Measurements from ENCODE around the gene INF2. TPM values are rescaled to one million over a fixed set of nuclear protein-coding genes. Genes with fewer than 3 reads are reported as not detected.
A peak's percentile ranks its signal among the peaks of the same experiment; 100 is the strongest.

Gene INF2
- total RNA-seq, 4 donors from 2014 or later: 187 to 510 (median 205) TPM

DNA sequence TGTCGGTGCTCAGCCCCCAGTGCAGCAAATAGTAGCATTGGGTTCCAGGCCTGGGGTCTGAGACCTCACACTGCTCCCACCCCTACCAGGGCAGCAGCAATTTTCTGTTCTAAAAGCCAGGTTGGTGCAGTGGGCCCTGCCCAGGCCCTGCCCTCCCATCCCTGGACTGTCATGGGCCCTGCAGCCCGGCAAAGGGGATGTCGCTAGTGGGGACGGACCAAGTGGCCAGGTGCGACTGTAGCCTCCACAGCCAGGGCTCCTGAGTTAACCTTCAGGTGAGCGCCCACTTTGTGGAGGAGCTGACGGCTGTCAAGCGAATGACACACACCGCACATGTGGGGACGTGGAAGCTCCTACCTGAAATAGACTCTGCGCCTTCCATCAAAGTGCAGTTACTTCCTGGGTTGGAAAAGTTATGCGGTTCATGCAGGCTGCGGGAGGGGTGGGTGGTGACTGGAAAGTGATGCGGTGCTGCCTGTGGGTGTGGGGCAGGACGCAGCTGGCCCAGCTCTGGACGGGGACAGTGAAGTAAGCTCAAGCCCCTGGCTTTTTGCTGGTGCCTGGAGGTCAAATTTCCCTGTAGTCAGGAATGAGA is 1.5 kb downstream of the INF2 start:
- Histone ChIP-seq H3K36me3 (no peaks in the 10 kb centered on the region), H3K9me3 (no peaks in the 10 kb centered on the region), H3K4me3 (peak overlapping the region; percentile 85 to 92 (median 89)), H3K4me1 (peaks cover 38 to 84% (median 74%) of the 10 kb centered on the region in 4 donors), H3K27me3 (no peaks in the 10 kb centered on the region), H3K27ac (peak overlapping the region; percentile 94 to 95 (median 94))
- TF ChIP-seq EP300 (IDR thresholded peaks at IDR 0.05; ENCODE audit: low read depth): no peak
- in situ Hi-C loops (cut with MboI; ENCODE audit: low pct_ligation_motif_present in 1 of 4, low pct_unique_long_range_greater_than_20kb in 1 of 4, low sequenced_read_pairs in 3 of 4) (no loop called here), intact Hi-C loops (cut with DNase I; ENCODE audit: low total_unique reads) (no loop called here)
- 70 to 100% methylated on average over 1 to 16 of the region's 16 CpGs for WGBS, 2 donors (ENCODE audit: low coverage in 1 of 2)
- DNase-seq: no peak

DNA sequence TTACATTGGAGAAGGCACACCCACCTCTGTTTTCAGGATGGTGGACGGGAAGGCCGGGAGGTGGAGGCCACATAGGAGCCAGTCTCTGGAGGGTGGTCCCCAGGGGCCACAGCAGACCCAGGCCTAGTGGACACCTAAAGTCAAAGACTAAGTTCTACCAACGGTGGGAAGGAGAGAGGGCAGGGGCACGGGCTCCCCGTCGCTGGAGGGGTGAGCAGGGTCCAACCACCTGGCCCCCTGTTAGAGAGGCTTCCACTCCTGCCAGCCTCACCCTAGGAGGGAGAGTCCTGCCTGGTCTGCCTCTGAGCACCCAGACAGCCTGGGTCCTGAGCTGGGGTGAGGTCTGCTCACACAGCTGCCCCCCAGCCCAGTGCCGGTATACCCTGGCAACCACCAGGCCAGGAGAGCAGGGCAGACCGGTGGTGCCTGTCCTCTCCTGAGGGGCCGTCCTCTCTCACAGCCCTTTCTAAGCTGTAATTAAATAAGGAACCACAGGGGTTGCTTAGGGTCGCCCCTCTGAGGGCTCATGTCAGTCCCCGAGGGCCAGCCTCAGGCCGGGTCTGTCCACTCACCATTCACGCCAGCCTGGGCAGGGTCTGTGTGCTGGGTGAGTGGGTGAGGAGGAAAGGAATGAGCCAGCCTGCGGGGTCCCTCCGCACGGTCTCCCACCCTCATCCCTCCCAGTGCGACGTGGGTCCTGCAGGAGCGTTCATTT is 2.3 kb downstream of the INF2 start:
- Histone ChIP-seq H3K4me3 (peak overlapping the region in 1 of 4 donors; percentile 89), H3K27ac (peak overlapping the region; percentile 94 to 95 (median 94)), H3K9me3 (no peaks in the 10 kb centered on the region), H3K27me3 (no peaks in the 10 kb centered on the region), H3K36me3 (no peaks in the 10 kb centered on the region), H3K4me1 (peaks cover 45 to 89% (median 77%) of the 10 kb centered on the region in 4 donors)
- DNase-seq: no peak
- in situ Hi-C loops (cut with MboI; ENCODE audit: low pct_ligation_motif_present in 1 of 4, low pct_unique_long_range_greater_than_20kb in 1 of 4, low sequenced_read_pairs in 3 of 4) (no loop called here), intact Hi-C loops (cut with DNase I; ENCODE audit: low total_unique reads) (no loop called here)
- WGBS, 2 donors (ENCODE audit: low coverage in 1 of 2): 84% methylated on average over 17 of the region's 19 CpGs; no CpG with 5 or more reads in 1 of the 2 donors
- no peak for TF ChIP-seq POLR2A (IDR thresholded peaks at IDR 0.05)
- TF ChIP-seq EP300 (IDR thresholded peaks at IDR 0.05; ENCODE audit: low read depth): no peak
- TF ChIP-seq POLR2AphosphoS5 (IDR thresholded peaks at IDR 0.05): no peak
- TF ChIP-seq, protein P1, sequence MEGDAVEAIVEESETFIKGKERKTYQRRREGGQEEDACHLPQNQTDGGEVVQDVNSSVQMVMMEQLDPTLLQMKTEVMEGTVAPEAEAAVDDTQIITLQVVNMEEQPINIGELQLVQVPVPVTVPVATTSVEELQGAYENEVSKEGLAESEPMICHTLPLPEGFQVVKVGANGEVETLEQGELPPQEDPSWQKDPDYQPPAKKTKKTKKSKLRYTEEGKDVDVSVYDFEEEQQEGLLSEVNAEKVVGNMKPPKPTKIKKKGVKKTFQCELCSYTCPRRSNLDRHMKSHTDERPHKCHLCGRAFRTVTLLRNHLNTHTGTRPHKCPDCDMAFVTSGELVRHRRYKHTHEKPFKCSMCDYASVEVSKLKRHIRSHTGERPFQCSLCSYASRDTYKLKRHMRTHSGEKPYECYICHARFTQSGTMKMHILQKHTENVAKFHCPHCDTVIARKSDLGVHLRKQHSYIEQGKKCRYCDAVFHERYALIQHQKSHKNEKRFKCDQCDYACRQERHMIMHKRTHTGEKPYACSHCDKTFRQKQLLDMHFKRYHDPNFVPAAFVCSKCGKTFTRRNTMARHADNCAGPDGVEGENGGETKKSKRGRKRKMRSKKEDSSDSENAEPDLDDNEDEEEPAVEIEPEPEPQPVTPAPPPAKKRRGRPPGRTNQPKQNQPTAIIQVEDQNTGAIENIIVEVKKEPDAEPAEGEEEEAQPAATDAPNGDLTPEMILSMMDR (IDR thresholded peaks at IDR 0.05): no peak

DNA sequence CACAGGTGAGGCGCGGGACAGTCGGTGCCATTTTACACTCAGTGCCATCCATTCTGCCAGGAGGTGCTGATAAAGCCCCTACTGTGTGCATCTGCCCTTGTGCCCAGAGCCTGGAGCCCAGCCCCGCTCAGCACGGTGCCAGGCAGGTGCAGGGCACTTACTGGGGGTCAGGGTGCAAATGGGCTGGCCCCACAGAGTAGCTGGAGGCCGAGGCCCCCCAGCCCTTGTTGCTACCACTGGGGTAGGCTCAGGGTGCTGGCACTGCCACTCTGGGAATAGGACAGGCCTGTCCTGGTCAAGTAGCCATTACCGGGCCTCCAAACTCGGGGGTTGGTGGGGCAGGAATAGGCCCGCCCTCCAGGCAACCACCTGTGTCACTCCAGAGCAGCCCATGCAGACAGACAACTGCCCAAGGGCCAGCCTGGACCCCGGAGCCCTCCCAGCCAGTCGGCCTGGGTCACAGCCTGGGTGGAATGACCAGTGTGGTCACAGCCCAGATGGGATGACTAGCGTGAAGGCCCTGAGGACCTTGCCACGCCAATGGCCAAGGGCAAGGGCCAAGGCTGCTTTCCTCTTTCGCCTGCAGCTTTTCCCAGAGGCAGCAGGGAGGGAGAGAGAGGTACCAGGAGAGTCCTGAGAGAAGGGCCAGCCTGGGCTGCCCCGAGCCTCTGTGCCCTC is 3.0 kb downstream of the INF2 start:
- H3K4me1 ChIP-seq: peaks cover 52 to 89% (median 77%) of the 10 kb centered on the region in 4 donors
- DNase-seq: no peak
- WGBS, 2 donors (ENCODE audit: low coverage in 1 of 2): 95% methylated on average over 13 of the region's 15 CpGs; no CpG with 5 or more reads in 1 of the 2 donors
- H3K27me3 ChIP-seq: no peaks in the 10 kb centered on the region
- no peaks in the 10 kb centered on the region for H3K36me3 ChIP-seq
- no peaks in the 10 kb centered on the region for H3K9me3 ChIP-seq
- H3K4me3 ChIP-seq: no peak overlapping the region
- intact Hi-C loops (cut with DNase I; ENCODE audit: low total_unique reads) (no loop called here), in situ Hi-C loops (cut with MboI; ENCODE audit: low pct_ligation_motif_present in 1 of 4, low pct_unique_long_range_greater_than_20kb in 1 of 4, low sequenced_read_pairs in 3 of 4) (no loop called here)
- H3K27ac ChIP-seq: no peak overlapping the region
- no peak for TF ChIP-seq POLR2AphosphoS5 (IDR thresholded peaks at IDR 0.05)
- TF ChIP-seq EP300 (IDR thresholded peaks at IDR 0.05; ENCODE audit: low read depth): no peak
- TF ChIP-seq POLR2A (IDR thresholded peaks at IDR 0.05): no peak
- TF ChIP-seq, protein P1 (IDR thresholded peaks at IDR 0.05): no peak

GRCh38 chr14:104692939-104693315 is 3.5 kb downstream of the INF2 start:
- in situ Hi-C loops (cut with MboI; ENCODE audit: low pct_ligation_motif_present in 1 of 4, low pct_unique_long_range_greater_than_20kb in 1 of 4, low sequenced_read_pairs in 3 of 4): no loop called here
- intact Hi-C loops (cut with DNase I; ENCODE audit: low total_unique reads): no loop called here
- no peak overlapping the region for H3K4me3 ChIP-seq
- WGBS, 2 donors (ENCODE audit: low coverage in 1 of 2): 74% methylated on average over 5 of the region's 5 CpGs; no CpG with 5 or more reads in 1 of the 2 donors
- TF ChIP-seq EP300 (IDR thresholded peaks at IDR 0.05; ENCODE audit: low read depth) (no peak), POLR2A (IDR thresholded peaks at IDR 0.05) (no peak), POLR2AphosphoS5 (IDR thresholded peaks at IDR 0.05) (no peak)
- TF ChIP-seq, protein P1 (IDR thresholded peaks at IDR 0.05): no peak
- H3K9me3 ChIP-seq: no peaks in the 10 kb centered on the region
- no peak overlapping the region for H3K27ac ChIP-seq
- no peak for DNase-seq
- no peaks in the 10 kb centered on the region for H3K36me3 ChIP-seq
- peaks cover 56 to 89% (median 76%) of the 10 kb centered on the region in 4 donors for H3K4me1 ChIP-seq
- H3K27me3 ChIP-seq: no peaks in the 10 kb centered on the region

Measured in transverse colon (tissue), 4 donors.